Suprapubic skin (tissue), 4 donors: Measurements from ENCODE around the gene FCRL3. TPM values are rescaled to one million over a fixed set of nuclear protein-coding genes. Genes with fewer than 3 reads are reported as not detected.

Experiments used
- DNase-seq, 2 donors: peaks; one replicate each; pipeline ENCODE4 v3.0.0-alpha.2; 2019; ENCODE audit warnings: low spot score in 2 of 2
- H3K27ac ChIP-seq: fragments of 200-600 bp; sonication (generic); one replicate; pipeline ENCODE4 v1.5.1; 2019
- H3K27me3 ChIP-seq: fragments of 200-600 bp; sonication (generic); one replicate; pipeline ENCODE4 v1.5.1; 2019
- H3K36me3 ChIP-seq: fragments of 200-600 bp; sonication (generic); one replicate; pipeline ENCODE4 v1.5.1; 2019
- H3K4me1 ChIP-seq: fragments of 200-600 bp; sonication (generic); one replicate; pipeline ENCODE4 v1.5.1; 2019
- H3K4me3 ChIP-seq: fragments of 200-600 bp; sonication (generic); one replicate; pipeline ENCODE4 v1.5.1; 2019; ENCODE audit warnings: mild to moderate bottlenecking
- H3K9me3 ChIP-seq: fragments of 200-600 bp; sonication (generic); one replicate; pipeline ENCODE4 v1.5.1; 2019
- EP300 ChIP-seq: sonication (generic); formaldehyde crosslinking; IDR thresholded peaks from one replicate; pipeline ENCODE4 v1.6.1; 2017; ENCODE audit warnings: antibody characterized with exemption
- POLR2A ChIP-seq, 2 donors: fragments of 450-650 bp; IDR thresholded peaks; one replicate each; pipeline ENCODE4 v1.6.1; 2017; ENCODE audit warnings: antibody characterized with exemption in 2 of 2, mild to moderate bottlenecking in 2 of 2, moderate library complexity in 2 of 2
- POLR2AphosphoS5 ChIP-seq, 3 donors: sonication (generic); formaldehyde crosslinking; IDR thresholded peaks; one replicate each; pipeline ENCODE4 v1.6.1; 2017; ENCODE audit warnings: antibody characterized with exemption in 3 of 3
- WGBS: methylation state at CpG from one replicate; pipeline ENCODE4 v1.1.5; 2018; 5-methylcytosine and 5-hydroxymethylcytosine counted together
- total RNA-seq, 4 donors: library from RNA; depleted of rRNA; stranded (reverse); fragments of >200 nt; gene quantifications; one replicate each; pipeline ENCODE4 v1.1.0, GENCODE V29; 2016
- TF ChIP-seq, protein P1 (sequence below), 2 donors: fragments of 200-600 bp in 1 of 2; fragments of 450-650 bp in 1 of 2; sonication (generic) in 1 of 2; IDR thresholded peaks; one replicate each; pipeline ENCODE4 v1.5.1; 2016 to 2019; ENCODE audit warnings: antibody characterized with exemption in 2 of 2, mild to moderate bottlenecking in 1 of 2, moderate library complexity in 1 of 2

FCRL3 gene
- total RNA-seq, 4 donors from 2014 or later: not detected

DNA sequence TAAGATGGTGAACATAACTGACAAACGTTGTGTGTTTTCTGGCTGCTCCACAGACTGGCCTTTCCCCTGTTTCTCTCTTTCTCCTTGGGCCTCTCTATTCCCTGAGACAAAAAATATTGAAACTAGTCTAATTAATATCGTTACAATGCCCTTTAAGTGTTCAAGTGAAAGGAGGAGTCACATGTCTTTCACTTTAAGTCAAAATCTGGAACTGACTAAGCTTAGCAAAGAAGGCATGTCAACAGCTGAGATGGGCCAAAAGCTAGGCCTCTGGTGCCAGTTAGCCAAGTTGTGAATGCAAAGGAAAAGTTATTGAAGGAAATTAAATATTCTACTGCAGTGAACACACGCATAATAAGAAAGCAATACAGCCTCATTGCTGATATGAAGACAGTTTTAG, 32.2 kb upstream of the FCRL3 start:
- Histone ChIP-seq H3K9me3 (no peaks in the 10 kb centered on the region), H3K27ac (no peak overlapping the region), H3K36me3 (no peaks in the 10 kb centered on the region), H3K4me3 (no peak overlapping the region), H3K27me3 (no peaks in the 10 kb centered on the region), H3K4me1 (no peaks in the 10 kb centered on the region)
- WGBS: 72% methylated on average over 3 of the region's 3 CpGs
- no peak for DNase-seq
- no peak for TF ChIP-seq EP300

DNA sequence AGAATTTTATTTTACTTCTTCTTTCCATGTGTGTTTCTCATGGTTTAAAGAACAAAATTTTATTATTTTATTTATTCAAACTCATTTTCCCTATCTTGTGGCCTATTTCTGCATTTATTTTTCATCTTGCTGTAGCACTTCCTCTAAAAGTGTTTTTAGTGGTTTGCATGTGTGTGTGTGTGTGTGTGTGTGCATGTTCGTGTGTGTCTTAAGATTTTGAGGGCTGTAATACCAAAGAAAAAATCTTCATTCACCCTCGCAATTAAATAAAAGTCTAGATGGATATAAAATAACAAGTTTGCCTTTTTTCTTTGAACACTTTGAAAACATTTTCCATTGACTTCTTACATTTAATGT, 24.6 kb upstream of the FCRL3 start:
- H3K36me3 ChIP-seq: no peaks in the 10 kb centered on the region
- 59% methylated on average over 2 of the region's 2 CpGs for WGBS
- no peak for DNase-seq

DNA sequence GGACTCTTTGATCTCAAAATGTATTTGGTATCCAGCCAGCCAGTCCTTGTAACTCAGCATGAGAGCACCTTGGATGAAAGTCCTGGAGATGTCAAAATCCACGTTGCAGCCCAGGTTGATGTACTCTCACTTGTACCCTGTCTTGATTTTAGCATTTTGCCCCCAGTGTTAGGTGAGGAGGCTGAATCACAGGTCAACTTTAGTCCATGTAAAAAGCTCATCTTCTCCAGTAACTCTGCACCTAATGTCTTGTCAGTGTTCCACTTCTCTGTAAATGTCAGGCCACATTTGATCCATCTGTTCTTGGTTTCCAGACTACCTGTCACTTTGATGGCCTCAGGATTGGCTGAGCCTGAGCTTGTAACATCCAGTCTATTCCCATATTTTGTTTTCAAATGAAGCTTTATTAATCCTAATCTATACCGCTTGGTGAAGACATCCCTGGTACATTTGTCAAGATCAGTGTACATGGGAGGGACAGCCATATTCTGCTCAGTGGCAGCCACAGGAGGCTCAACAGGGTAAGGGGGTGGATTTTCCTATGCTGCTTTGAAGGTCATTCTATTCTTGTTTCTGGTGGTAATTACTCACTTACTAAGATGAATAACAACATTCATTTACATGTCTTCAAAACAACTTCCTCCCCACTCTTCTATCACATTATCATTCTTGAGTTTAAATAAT, 24.1 kb upstream of the FCRL3 start:
- 77% methylated on average over 2 of the region's 2 CpGs for WGBS
- TF ChIP-seq POLR2A (IDR thresholded peaks at IDR 0.05) (no peak), EP300 (no peak), POLR2AphosphoS5 (IDR thresholded peaks at IDR 0.05) (no peak)
- TF ChIP-seq, protein P1, sequence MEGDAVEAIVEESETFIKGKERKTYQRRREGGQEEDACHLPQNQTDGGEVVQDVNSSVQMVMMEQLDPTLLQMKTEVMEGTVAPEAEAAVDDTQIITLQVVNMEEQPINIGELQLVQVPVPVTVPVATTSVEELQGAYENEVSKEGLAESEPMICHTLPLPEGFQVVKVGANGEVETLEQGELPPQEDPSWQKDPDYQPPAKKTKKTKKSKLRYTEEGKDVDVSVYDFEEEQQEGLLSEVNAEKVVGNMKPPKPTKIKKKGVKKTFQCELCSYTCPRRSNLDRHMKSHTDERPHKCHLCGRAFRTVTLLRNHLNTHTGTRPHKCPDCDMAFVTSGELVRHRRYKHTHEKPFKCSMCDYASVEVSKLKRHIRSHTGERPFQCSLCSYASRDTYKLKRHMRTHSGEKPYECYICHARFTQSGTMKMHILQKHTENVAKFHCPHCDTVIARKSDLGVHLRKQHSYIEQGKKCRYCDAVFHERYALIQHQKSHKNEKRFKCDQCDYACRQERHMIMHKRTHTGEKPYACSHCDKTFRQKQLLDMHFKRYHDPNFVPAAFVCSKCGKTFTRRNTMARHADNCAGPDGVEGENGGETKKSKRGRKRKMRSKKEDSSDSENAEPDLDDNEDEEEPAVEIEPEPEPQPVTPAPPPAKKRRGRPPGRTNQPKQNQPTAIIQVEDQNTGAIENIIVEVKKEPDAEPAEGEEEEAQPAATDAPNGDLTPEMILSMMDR (IDR thresholded peaks at IDR 0.05): no peak
- no peaks in the 10 kb centered on the region for H3K36me3 ChIP-seq
- H3K27me3 ChIP-seq: no peaks in the 10 kb centered on the region
- H3K4me3 ChIP-seq: no peak overlapping the region
- H3K9me3 ChIP-seq: peaks cover 5% of the 10 kb centered on the region
- no peaks in the 10 kb centered on the region for H3K4me1 ChIP-seq
- no peak for DNase-seq
- no peak overlapping the region for H3K27ac ChIP-seq

More for the DNA sequence above, 24.6 kb upstream of the FCRL3 start:
- TF ChIP-seq POLR2A (IDR thresholded peaks at IDR 0.05): no peak
- no peak for TF ChIP-seq POLR2AphosphoS5 (IDR thresholded peaks at IDR 0.05)
- TF ChIP-seq, protein P1 (IDR thresholded peaks at IDR 0.05): no peak
- TF ChIP-seq EP300: no peak
- H3K9me3 ChIP-seq: peaks cover 5% of the 10 kb centered on the region
- H3K27me3 ChIP-seq: no peaks in the 10 kb centered on the region
- no peaks in the 10 kb centered on the region for H3K4me1 ChIP-seq
- H3K4me3 ChIP-seq: no peak overlapping the region
- no peak overlapping the region for H3K27ac ChIP-seq

DNA sequence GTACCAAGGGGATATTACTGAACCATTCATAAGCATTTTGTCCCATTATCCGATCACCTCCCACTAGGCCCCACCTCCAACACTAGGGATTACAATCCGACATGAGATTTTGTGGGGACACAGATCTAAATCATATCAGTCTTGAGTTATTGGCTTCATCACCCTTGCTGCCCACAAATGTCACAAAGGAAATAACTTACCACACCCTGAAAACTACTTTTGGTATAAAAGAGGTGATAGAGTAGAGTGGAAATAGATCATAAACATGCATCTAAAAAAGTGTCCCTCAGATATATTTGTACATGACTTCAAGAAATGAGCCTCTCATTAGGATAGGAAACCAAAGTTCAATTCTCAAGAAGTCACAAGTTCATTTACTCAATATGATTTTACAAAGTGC, 22.6 kb upstream of the FCRL3 start:
- Histone ChIP-seq H3K4me3 (no peak overlapping the region), H3K9me3 (peaks cover 5% of the 10 kb centered on the region), H3K36me3 (no peaks in the 10 kb centered on the region), H3K27ac (no peak overlapping the region), H3K4me1 (no peaks in the 10 kb centered on the region), H3K27me3 (no peaks in the 10 kb centered on the region)
- no peak for TF ChIP-seq EP300
- TF ChIP-seq, protein P1 (IDR thresholded peaks at IDR 0.05): no peak
- TF ChIP-seq POLR2AphosphoS5 (IDR thresholded peaks at IDR 0.05): no peak
- no peak for TF ChIP-seq POLR2A (IDR thresholded peaks at IDR 0.05)
- no peak for DNase-seq
- WGBS: 93% methylated on average over 2 of the region's 2 CpGs

DNA sequence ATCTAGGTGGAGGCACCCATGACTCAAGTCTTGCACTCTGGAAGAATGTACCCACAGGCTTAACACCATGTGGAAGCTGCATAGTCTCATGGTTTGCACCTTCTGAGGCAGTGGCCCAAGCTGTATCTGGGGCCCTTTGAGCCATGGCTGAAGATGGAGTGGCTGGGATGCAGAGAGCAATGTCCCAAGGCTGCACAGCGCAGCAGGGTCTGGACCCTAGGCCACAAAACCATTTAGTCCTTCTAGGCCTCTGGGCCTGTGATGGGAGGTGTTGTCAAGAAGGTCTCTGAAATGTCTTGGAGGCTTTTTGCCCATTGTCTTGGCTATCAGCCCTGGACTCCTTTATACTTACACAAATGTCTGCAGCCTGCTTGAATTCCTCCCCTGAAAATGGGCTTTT, 21.4 kb upstream of the FCRL3 start:
- Histone ChIP-seq H3K27me3 (no peaks in the 10 kb centered on the region), H3K4me1 (no peaks in the 10 kb centered on the region), H3K27ac (no peak overlapping the region), H3K36me3 (no peaks in the 10 kb centered on the region), H3K4me3 (no peak overlapping the region), H3K9me3 (peaks cover 5% of the 10 kb centered on the region)
- no peak for DNase-seq
- TF ChIP-seq POLR2A (IDR thresholded peaks at IDR 0.05) (no peak), POLR2AphosphoS5 (IDR thresholded peaks at IDR 0.05) (no peak), EP300 (no peak)
- TF ChIP-seq, protein P1 (IDR thresholded peaks at IDR 0.05): no peak
- WGBS: 100% methylated on average over 1 of the region's 1 CpG

DNA sequence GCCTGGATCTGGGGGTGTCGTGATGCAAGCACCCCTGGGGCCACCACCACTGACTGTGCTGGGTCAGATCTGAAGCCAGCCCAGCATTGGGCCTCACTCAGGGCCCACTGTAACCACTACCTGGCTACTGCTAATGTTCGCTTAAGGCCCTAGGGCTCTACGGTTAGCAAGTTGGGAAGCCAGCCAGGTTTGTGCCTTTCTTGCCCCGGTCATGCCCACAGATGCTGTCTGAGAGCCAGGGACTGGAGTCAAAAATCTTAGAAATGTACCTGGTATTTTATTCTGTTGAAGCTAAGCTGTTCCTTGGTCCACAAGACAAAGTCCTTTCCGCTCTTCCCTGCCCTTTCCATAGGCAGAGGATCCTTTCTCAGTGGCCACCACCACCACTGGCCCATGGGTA, 15.2 kb upstream of the FCRL3 start:
- WGBS: 74% methylated on average over 5 of the region's 5 CpGs
- Histone ChIP-seq H3K4me1 (no peaks in the 10 kb centered on the region), H3K4me3 (no peak overlapping the region), H3K36me3 (no peaks in the 10 kb centered on the region), H3K27me3 (no peaks in the 10 kb centered on the region), H3K27ac (no peak overlapping the region), H3K9me3 (no peaks in the 10 kb centered on the region)
- DNase-seq: no peak
- no peak for TF ChIP-seq EP300
- TF ChIP-seq, protein P1 (IDR thresholded peaks at IDR 0.05): no peak
- no peak for TF ChIP-seq POLR2AphosphoS5 (IDR thresholded peaks at IDR 0.05)
- no peak for TF ChIP-seq POLR2A (IDR thresholded peaks at IDR 0.05)
